HepG2 (cell line): ENCODE data around the gene PDCD1LG2.

Experiments
- CTCF ChIP-seq: sonication (generic); formaldehyde crosslinking; IDR thresholded peaks from 2 replicates; pipeline ENCODE4 v1.5.0; 2020; ENCODE audit warnings: mild to moderate bottlenecking, missing genetic modification reagents, moderate library complexity
- DNMT3B ChIP-seq: conservative IDR thresholded peaks from 2 replicates; pipeline ENCODE4 v1.6.1; 2016; ENCODE audit warnings: missing biosample characterization, control low read depth
- EP300 ChIP-seq, 3 experiments: sonication (generic) in 1 of 3; formaldehyde crosslinking in 1 of 3; IDR thresholded peaks; 2 replicates each; pipeline versions ENCODE4 v1.5.1 to v1.6.1; 2011 to 2020; ENCODE audit warnings: low read depth in 2 of 3, low read length in 2 of 3, borderline replicate concordance in 1 of 3, improper control_type of control experiment in 1 of 3, mild to moderate bottlenecking in 1 of 3, missing genetic modification reagents in 1 of 3, moderate library complexity in 1 of 3
- KLF13 ChIP-seq: sonication (generic); formaldehyde crosslinking; IDR thresholded peaks from 2 replicates; pipeline ENCODE4 v1.4.0; 2020; ENCODE audit warnings: mild to moderate bottlenecking, missing genetic modification reagents
- NFIB ChIP-seq: sonication (generic); formaldehyde crosslinking; IDR thresholded peaks from 2 replicates; pipeline ENCODE4 v1.9.0; 2021; ENCODE audit warnings: missing genetic modification reagents, mild to moderate bottlenecking, borderline replicate concordance
- RNF2 ChIP-seq: fragments of 450-650 bp; conservative IDR thresholded peaks from 2 replicates; pipeline ENCODE4 v1.6.1; 2016; ENCODE audit warnings: low read depth

- TF ChIP-seq RNF2, result no peak
- no peak for TF ChIP-seq KLF13 (CRISPR knock-in tag)
- TF ChIP-seq EP300 (IDR thresholded peaks at IDR 0.05; ENCODE audit: low read depth in 2 of 2, low read length in 2 of 2), result no peak
- TF ChIP-seq EP300 (CRISPR knock-in tag; IDR thresholded peaks at IDR 0.05; ENCODE audit: borderline replicate concordance), result no peak
- no peak for TF ChIP-seq CTCF (CRISPR knock-in tag)
- TF ChIP-seq DNMT3B (CRISPR knock-in tag), result no peak
- no peak for TF ChIP-seq NFIB
Measured at GRCh38 chr9:5610491-5610890, 100.2 kb downstream of the PDCD1LG2 start.
